ENCODE measurements around the gene YWHAH.
A peak's percentile ranks its signal among the peaks of the same experiment; 100 is the strongest.
"Not testable (repeated sequence)": the region's sequence is repeated elsewhere in the genome, so short reads cannot be mapped to it uniquely, and the experiment has no call there.

Gene YWHAH

DNA sequence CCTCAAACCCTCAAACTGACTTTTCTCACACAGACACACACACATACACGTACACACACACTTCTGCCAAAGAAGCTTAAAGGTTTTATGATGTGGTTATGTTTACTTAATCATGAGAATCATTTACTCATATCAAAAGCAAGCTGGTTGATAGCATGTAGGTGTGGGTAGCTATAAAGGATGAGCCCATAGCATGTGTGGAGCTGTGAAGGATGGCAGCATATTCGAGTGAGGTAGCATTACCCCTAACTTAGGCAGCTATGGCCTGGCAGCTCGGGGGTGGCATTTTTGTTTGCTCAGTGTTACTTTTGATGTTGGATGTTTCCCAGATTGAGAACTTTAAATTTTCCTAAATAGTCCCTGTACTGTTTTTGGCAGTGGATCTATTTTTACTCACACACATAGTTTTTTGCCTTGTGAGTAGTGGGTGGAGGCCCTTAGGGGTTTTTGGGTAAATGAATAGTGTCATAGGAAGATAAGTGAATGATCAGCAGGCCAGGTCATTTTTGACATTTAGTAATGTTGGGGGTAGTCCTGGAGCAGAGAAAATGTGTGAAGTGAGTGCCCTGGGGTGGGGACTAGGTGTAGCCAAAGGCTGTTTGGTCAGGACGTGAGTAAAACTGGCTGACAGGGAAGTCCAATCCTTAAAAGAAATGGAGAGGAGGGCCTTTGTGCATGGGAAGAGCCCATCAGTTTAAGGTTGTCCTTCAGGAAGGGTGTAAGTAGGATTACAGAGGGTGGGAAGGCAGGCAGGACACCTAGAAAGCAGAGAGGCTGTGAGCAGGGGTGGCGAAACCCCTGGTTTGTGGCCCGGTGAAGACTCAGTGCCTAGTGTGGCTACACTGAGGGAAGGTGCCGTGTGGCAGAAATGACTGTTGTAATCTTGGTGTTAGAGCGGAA, 7.1 kb downstream of the YWHAH start:
- no peak for DNase-seq

DNA sequence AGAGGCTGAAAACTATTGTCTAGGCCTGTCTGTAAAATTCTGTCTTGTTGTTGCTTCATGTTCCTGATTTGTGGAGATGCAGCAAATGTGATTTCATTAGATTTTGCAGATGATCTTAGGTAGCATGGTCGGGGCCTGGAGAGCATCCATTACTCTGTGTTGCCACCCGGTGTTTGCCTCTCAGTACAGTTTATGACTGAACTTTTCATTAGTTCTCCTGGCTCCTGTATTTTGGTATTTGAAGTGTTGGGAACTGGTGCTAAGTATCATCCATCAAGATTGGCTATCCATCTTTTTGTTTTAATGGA, 7.7 kb downstream of the YWHAH start:
- no peak for DNase-seq

DNA sequence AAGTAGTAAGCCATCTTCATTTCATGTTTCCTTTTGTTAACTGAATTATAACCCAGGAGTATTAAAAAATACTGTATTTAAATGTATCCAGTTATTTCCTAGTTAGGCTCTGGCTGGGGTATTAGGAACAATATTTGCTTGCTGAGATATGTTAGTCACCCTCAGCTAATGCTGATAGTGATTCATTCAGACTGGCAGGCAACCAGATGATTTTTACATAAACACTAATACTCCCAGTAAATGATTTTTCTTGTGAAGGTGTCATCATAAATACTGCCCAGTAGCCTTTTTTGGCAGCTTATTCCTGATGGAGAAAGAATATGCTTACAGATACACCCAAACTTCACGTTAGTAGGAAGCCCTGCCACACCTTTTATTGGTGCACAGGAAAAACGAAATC, 8.1 kb downstream of the YWHAH start:
- DNase-seq: no peak

DNA sequence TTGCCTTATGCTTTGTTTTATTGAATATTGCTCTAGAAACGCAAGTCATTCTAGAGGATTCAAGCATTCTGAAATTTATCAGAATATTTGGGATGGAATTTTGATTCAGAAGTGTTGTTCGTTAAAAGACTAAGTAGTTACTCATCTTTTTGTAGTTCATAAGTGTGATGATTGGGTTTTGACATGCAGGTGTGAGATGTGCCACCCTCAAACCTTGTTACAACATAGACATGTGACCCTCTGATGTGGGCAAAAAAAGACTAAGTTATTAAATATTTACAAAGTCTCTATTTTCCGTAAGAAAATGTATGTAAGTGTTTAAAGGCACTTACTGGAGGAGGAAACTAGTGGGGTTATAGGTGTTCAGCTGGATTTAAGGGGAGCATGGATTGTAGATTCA, 8.9 kb downstream of the YWHAH start:
- DNase-seq: no peak

DNA sequence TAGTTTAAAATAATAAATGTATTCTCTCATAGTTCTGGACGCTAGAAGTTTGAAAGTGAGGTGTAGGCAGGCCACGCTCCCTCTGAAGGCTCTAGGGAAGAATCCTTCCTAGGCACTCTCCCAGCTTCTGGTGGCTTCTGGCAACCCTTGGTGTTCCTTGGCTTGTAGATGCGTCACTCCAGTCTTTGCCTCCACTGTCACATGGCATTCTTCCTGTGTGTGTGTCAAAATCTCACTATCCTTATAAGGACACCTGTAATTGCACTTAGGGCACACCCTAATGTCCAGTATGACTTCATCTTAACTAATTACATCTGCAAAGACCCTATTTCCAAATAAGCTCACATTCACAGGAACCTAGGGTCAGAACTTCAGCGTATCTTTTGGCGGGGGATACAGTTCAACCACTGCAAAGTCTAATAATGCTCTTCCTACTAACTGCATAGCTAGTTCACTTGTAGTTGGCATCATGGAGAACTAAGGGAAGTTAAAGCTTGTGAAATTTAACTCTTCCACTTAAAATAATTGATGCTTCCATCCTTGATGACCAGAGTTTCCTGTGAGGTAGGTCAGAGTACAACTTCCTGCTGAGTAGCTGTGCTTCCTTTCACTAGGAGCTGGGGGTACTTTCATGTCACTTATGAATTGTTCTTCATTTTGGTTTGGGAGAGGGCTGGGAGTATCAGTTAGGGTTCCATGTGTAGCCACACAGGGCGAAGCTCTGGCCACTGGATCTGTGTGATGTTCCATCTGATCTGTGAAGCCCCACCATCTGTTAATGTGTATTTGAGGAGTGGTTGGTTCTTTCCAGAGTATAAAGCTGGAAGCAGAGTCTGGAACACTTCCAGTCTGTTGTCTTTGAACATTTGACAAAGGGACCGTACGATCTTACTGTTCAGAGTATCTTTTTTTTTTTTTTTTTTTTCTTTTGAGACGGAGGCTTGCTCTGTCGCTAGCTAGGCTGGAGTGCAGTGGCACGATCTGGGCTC, 10.5 kb downstream of the YWHAH start:
- no peak for DNase-seq

DNA sequence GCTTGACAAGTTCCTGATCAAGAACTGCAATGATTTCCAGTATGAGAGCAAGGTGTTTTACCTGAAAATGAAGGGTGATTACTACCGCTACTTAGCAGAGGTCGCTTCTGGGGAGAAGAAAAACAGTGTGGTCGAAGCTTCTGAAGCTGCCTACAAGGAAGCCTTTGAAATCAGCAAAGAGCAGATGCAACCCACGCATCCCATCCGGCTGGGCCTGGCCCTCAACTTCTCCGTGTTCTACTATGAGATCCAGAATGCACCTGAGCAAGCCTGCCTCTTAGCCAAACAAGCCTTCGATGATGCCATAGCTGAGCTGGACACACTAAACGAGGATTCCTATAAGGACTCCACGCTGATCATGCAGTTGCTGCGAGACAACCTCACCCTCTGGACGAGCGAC, 12.0 kb downstream of the YWHAH start:
- no peak for DNase-seq

DNA sequence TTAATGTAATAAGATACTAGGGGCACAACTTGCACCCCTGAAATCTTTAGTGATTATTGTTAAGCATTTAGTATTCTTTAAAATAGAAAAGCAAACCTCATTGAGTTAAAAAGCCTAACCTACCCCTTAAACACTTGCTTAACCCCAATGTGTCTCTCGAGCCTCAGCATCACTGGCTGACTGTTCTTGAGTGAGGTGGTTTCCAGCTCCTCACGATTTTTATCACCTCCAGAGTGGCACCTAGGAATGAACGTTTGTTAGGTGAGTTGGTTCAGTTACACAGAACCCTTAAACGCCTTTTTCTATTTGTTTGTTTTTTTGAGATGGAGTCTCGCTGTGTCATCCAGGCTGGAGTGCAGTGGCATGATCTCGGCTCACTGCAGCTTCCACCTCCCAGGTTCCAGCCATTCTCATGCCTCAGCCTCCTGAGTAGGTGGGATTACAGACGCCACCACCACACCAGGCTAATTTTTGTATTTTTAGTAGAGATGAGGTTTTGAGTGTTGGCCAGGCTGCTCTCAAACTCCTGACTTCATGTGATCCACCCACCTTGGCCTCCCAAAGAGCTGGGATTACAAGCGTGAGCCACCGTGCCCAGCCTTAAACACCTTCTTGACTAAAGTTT, 13.7 kb downstream of the YWHAH start:
- no peak for DNase-seq

DNA sequence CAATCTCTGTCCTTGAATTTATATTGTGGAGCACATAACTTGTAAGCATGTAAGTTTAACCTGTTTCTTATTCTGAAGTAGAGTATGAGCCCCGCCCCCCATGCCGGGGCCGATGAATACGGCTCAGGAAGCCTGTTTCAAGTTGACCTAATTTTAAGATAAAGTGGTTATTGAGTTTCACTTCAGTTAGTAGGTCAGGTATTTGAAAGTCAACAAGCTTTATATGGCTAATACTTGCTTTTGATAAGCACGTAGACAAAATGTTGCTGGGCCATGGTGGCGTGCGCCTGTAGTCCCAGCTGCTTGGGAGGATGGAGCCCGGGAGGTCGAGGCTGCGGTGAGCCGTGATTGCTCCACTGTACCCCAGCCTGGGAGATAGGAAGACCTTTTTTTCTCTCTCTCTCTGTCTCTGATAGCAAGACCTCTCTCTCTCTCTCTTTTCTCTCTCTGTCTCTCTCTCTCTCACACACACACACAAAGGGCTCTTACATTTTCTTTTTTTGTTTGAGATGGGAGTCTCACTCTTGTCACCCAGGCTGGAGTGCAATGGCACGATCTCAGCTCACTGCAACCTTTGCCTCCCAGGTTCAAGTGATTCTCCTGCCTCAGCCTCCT, 14.4 kb downstream of the YWHAH start:
- DNase-seq: peak; percentile 25

DNA sequence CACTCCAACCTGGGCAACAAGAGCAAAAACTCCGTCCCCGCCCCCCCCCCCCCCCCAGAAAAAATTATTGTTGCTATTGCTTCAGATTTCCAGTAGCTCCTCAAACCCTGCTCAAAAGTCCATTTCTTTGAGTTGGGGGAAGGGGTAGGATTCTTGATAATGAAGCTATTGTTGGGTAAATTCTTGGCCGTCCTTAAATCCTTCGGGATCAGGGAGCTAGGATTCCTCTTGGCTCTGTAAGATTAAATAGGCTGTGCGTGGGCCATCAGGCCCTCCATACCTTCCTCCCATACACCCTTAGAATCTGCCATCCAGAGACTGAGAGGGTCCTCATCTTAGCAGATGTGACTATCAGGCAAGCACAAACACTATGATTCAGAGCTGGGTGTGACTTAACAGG, 16.4 kb downstream of the YWHAH start:
- no peak for DNase-seq

DNA sequence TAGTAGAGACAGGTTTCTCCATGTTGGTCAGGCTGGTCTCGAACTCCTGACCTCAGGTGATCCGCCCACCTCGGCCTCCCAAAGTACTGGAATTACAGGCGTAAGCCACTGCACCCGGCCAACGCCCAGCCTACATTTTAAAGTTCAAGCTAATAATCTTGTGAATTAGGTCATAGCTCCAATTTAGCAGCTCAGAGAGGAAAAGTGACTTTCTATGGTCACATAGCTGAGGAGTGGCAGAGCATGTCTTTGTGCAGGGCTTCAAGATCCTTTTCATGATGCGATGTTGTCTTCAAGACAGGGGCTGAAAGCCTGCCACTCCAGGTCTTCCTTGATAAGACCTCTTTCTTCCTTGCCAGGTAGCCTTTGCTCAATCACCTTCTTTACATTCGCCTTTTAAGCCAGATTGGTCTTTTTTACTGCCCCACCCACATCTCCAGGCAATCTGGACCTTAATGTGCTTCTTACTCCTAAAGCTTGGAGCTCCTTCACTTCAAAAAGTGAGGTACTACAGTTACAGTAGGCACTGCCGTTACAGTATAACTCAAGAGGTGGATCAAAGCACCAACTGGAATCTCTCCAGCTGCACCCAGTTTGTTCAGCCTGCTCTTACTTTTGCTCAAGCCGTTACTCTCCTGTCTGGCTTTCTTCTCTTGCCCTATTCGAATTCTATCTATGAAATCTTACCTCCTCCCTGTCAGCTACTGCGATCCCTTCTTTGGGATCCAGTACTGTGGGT, 18.2 kb downstream of the YWHAH start:
- no peak for DNase-seq

DNA sequence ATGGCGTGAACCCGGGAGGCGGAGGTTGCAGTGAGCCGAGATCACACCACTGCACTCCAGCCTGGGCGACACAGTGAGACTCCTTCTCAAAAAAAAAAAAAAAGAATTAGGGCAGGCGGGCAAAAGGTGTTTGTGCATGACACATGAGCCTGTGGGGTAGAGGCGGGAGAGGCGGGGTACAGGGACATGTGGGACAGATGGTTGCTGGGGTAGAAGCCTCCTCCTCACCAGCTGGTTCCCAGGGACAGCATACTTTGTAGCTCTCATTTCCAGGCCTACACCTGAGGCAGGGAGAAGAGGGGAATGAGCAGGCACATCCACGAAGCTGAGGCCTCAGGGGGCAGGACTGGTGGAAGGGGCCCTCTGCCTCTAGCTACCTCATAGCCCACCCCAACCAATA, 23.7 kb downstream of the YWHAH start:
- no peak for DNase-seq

DNA sequence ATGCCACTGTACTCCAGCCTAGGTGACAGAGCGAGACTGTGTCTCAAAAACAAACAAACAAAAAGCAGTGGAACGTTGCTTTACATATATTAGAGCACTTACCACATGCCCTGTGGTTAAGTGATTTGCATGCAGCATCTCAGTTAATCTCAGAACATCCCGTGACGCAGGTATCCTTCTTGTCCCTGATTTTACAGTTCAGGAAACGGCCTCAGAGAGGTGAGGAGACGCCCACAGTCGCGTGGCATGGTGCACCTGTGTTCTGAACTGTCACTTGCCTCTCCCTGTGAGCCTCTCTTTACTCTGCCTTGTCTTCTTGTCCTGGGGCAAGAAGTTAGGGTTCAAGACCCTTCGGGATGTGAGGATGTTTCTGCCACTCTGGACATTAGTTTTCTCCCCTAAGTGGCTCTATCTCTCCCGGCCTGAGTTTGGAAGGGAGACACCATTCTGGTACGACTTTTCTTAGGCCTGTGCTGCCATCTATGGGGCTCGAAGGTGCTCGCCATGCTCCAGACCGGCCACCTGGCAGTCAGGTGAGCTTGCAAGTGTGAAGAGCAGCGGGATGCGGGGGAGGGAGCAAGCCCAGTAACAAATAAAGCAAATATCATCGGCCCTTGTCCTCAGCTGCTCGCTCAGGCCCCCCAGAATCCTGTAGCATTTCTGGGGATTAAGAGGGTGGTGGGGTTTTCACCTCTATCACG, 25.6 kb downstream of the YWHAH start:
- DNase-seq: peak; percentile 66

DNA sequence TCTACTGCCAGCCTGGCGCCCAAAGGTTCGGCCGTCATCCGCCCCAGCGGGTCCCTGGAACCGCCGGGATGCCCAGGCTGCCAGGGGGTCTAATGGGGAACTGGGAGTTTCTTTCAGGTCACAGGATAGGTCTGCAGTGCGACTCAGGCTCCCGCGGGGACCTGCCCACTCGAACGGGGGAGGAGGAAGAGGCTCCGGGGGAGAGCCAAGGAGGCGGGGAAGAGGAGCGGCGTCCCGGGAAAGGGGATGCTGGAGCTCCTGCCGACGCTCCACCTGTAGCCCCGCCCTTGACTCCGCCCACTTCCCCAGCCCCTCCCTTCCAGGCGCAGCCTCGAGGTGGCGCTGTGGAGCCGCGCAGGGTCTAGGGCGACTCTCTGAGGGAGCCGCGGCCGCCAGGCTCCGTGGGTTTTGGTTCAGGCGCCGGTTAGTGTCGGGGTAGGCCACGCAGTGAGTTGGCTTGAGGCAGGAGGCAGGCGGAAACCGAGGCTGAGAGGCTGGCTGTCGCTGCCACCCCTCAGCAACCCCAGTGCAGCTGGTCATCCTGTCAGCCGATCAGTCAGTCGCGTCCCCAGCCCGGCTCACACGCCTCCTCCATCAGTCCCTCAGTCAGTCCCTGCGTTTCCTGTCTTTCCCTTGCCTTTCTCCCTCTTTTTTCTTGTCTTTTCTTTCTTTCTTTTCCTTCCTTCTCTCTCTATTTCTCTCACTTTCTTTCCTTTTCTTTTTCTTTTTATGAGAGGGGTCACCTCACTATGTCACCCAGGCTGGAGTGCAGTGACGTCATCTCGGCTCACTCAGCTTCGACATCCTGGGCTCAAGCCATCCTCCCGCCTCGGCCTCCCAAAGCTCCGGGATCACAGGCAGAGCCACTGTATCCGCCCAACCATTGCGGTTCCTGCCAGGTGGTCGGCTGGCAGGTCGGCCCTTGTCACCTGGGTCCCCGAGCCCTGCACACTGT, 26.4 kb downstream of the YWHAH start:
- DNase-seq: peak; percentile 82

DNA sequence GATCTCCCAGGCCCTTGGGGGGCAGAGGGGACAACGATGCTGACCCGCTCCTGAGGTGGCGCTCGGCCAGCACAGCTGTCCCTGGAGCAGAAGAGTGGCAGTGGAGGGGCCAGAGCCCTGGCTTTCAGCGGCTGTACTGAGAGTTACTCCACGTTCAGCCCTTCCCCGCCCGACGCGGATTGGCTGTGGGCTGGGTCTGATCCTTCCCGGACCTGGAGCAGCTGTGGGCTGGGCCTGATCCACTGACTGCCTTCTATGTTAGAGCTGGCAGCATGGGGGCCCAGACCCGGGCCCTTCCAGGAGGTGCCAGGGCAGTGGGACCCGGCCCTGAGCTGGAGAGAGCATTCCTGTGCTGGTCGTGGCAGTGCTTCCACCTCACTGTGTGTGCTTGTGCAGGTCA, 27.8 kb downstream of the YWHAH start:
- no peak for DNase-seq

DNA sequence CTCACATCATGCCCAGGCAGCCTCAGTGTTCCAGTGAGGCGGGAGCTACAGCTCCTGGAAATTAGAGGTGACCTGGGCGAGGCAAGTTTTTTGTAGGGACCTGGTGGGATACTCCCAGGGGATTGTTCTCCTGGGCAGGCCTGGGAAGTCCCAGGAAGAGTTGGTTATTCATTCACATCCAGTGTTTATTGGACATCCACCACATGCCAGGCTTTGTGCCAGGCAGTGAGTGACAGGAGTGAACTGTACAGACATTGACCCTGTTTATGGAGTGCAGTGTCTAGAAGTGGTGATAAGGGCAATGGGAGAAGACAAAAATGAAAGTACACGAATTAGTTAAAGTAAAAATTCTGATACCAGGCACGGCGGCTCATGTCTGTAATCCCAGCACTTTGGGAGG, 29.4 kb downstream of the YWHAH start:
- DNase-seq: no peak

DNA sequence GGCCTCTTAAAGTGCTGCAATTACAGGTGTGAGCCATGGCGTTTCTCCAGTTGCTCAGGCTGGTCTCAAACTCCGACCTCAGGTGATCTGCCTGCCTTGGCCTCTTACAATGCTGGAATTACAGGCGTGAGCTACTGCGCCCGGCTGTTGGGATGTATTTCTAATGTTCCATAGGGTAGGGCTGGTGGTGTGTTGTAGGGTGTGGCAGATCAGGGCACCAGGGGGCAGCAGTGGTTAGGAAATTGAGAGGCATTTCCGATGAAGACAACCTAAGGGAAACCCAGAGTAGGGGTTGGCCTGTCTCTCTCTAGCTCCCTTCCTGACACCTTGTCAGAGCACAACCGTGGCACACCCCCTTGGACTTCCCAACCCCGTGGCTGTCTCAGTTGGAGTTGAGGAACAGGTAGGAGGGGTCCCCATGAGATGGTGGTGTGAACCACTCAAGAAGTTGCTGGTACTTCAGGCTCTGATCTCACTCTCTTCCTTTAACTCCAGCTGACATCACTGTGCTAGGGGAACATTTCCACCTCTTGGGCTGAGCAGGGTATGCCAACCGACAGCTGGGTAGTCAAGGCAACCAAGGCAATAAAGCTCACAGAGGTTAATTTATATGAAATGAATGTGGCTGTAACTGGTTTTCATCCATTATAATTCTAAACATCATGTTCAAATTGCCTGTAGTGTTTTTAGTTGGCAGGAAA, 33.0 kb downstream of the YWHAH start:
- DNase-seq: peak; percentile 66

DNA sequence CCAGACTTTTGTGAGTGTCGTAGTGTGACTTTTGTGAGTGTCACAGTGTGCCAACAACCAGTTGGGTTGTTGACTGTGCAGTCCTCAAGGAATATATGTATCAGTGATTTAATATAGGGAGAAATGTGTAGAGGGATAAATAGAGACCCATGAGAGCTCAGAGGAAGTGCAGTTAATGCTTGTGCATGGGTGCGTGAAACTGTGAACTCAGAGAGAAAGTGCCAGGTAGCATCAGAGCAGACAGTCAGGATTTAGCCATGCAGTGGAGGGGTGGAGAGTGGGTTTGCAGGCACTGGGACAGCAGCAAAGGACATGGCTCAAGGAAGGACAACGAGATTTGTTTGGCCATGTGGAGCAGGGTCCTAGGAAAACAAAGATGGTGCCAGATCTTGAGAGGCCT, 33.6 kb downstream of the YWHAH start:
- DNase-seq: no peak

DNA sequence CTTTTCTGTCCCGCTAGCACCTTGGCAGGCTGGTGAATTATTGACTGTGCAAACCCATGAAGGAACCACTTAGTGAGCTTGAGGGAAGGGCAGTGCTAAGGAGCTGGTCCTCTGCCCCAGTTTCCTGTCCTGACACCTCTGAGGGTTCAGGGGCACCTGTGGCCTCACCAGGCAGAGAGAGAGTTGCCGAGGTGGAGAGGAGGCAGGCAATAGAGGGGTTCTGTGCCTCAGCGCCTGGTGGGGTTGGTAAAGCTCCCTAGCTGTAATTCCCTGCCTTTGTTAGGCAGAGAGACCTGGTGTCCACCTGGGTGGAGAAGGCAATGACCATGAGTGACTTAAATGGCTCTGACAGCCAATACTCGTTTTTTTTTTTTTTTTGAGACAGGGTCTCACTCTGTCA, 36.3 kb downstream of the YWHAH start:
- DNase-seq: no peak

DNA sequence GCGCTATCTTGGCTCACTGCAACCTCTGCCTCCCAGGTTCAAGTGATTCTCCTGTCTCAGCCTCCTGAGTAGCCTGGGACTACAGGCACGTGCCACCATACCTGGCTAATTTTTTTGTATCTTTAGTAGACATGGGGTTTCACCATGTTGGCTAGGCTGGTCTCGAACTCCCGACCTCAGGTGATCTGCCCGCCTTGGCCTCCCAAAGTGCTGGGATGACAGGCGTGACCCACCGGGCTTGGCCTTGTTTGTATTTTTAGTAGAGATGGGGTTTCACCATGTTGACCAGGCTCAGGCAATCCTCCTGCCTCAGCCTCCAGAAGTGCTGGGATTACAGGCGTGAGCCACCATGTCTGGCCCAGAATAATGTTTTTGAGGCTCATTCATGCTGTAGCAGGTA, 37.6 kb downstream of the YWHAH start:
- DNase-seq: not testable (repeated sequence)
